Astrocyte (in vitro differentiated cells and primary cell): Measurements from ENCODE around the gene SLC25A10.

Experiments
- CTCF ChIP-seq: IDR thresholded peaks from 2 replicates; pipeline ENCODE4 v1.5.1; 2011; ENCODE audit warnings: low read depth, mild to moderate bottlenecking, inconsistent platforms, low read length, moderate library complexity; ENCODE audit not compliant: insufficient read depth
- EZH2 ChIP-seq: IDR thresholded peaks from 2 replicates; pipeline ENCODE4 v1.6.1; 2012; ENCODE audit warnings: mild to moderate bottlenecking, low read length, inconsistent platforms; ENCODE audit not compliant: insufficient read depth

GRCh38 chr17:81676906-81677305, 35.2 kb upstream of the SLC25A10 start:
- TF ChIP-seq EZH2: no peak
- TF ChIP-seq CTCF: no peak
